Measurements from ENCODE around the gene LRRC4C.

The LRRC4C gene

DNA sequence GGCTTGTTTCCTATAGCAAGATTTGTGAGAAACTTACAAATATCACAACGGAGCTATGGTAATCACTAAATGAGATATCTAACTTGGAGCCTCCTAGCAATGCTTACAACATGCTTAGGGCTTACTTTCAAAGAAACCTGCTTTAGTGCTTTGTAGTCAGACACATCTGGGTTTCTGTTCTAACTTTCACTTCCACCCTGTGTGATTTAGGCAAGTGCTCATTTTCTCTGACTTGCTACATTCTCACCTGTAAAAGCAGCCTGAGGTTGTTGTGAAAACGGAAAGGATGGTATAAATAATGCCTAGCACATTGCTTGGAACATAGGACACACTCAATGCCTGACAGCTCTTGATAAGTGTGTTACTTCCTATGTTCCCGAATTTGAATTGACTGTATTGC lies 45.6 kb downstream of the LRRC4C start:
- no peak for DNase-seq

GRCh38 chr11:41405812-41406211 lies 53.6 kb downstream of the LRRC4C start:
- DNase-seq, result no peak

DNA sequence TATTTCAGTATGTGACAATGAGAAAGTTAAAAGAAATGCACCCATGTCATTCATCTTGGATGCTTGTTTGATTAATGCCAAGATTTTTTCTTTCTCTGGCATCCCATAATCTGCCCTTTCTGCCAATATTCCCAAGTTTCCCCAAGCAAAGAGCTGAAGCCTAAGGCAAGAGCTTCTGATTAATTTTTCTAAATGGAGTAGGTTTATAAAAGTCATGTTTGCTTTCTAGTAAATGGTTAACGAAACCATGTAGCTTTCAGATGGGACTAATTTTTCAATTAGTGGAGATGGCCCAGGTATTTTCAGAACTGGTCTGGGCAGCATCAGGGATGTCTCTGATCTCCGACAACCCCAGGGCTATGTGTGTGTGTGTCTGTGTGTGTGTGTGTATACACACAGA lies 55.3 kb downstream of the LRRC4C start:
- no peak for DNase-seq

DNA sequence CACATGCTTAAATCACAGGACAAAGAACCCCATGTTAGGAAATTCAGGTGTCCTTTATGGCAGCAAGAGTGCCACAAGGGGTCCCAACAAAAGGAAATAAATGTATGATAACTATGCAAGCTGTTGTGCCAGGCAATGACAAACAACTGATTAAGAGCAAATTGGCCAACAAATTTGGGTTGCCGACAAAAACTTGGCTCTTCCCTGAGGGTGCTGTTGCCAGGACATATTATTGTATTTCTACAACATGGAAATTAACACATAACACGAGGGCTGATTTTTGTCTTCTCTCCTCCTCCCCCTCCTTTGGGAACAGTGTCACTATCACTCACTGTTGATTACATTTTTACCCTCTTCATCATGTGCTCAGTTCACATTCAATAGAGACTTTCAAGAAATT lies 56.0 kb downstream of the LRRC4C start:
- DNase-seq, result no peak

DNA sequence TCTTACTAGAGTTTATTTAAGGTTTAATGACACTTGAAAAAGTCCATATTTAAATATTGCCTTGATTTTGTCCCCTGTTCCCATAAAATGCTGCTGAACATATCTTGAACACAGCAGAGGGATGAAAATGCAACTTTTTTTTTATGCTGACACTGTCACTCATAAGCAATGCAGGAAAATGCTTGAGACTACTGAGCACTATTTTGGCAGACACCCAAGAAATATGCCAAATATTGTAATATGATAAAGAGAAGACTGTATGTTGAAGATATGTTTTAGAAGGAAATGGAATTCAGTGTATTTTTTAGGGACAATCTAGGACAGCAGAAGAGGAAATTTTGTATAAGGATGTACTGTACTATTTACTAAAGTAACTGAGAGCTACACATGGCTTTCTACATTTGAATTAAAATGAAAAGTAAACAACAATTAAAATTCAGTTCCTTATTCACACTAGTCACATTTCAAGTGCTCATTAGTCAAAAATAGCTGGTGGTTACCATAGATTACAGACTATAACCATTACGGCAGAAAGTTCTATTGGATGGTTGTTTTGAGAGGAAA lies 58.6 kb downstream of the LRRC4C start:
- DNase-seq, result no peak

DNA sequence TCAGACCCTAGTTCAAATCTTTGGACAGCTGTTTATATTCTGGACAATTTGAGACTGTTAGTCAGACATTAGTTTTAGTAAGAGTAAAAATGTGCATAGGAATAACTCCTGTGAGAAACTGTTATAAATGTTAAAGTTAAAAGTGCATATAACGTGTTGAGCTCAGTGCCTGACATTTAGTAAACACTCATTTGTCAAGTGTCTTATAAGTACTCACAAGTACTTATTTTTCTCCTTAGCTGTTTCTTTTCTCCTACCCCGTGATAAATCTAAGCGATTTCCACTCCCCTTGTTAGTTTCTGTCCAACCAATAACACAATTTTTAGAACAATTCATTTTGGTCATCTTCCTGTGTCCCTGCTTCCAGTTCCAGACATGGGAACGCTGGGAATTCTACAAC lies 59.3 kb downstream of the LRRC4C start:
- no peak for DNase-seq

DNA sequence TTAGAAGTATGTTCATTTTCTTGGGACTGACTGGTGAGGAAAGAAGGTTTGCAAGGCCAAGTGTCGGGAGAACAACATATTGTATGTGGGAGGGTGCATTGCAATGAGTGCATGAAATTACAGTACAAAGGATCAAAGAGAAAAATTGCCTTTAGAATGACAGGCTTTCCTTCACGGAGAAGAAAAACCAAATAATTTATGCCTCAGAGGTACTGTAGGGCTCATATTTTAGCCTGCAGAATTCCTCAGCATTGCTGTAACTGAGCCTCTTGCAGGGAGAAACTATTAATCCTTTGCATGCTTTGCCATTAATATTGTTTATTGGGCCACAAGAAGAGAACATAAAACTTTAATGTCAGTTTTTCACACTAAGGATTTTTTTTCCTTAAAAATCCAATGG lies 60.1 kb downstream of the LRRC4C start:
- DNase-seq, result no peak

- DNase-seq, result no peak
Observed at GRCh38 chr11:41398175-41398574, 61.3 kb downstream of the LRRC4C start.

DNA sequence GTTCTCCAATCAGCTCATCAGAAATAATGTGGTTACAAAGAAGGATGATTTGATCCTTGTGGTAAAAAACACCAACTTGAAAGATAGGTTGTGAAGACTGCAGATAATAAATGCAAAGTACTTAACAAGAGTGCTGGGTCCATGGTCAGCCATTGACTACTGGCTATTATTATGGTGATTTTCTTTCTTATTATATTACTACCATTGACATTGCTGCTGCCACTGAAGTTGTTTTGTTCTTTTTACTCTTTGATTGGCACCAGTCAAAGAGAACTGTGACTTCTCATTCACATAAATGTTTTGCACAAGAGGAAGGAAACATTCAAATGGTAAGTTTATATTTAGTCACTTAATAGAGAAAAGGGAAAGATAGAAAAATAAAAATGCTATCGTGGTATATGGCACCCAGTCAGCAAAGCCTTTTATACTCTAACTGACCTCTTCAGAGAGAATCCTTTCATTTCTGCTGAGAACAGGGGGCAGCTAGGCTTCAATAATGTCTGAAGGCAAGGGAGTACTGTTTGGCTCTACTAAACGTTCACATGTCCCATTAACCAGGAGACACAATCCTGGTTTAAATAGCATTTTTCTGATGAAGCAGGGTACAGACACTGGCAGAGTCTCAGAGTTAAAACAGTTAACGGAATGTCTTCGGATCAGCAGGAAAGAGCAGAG lies 64.8 kb downstream of the LRRC4C start:
- no peak for DNase-seq

DNA sequence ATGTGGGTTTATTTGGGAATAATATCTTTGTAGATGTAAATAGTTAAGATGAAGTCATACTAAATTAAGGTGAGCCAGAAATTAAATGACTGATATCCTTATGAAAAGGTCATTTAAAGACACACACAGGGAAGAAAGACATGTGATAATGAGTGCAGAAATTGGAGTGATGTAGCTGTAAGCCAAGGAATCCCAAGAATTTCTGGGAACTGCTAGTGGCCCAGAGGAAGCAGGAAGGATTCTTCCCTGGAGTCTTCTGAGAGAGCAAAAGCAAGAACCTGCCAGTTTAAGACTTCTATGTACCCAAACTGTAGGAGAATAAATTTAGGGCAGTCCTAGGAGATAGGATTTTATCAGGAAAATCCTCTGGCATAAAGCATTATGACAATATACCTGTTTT lies 66.9 kb downstream of the LRRC4C start:
- no peak for DNase-seq

DNA sequence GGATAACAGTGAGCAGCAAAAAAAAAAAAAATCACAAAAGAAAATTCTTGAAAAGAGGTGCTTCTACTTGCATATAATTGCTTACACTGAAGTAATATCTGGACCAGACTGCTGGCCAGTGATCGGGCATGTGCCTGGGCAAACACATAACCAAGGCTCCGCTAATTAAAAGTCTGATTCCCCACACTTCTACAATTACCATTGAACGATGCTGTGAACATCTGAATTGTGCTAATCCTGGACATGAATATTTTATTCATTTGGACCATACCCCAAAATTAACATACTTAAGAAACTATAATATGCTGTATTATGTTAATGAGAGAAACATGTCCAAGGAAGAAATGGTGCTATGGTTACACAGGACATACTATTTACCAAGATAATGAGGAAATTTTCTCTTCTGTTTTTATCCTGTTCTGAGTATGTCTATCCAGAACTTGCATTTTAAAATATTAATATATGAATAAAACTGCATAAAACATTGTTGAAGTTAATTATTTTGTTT lies 69.8 kb downstream of the LRRC4C start:
- DNase-seq, result no peak

GRCh38 chr11:41384329-41384728 lies 75.1 kb downstream of the LRRC4C start:
- no peak for DNase-seq

- no peak for DNase-seq
Observed at GRCh38 chr11:41383768-41384167, 75.7 kb downstream of the LRRC4C start.

GRCh38 chr11:41382927-41383326 lies 76.5 kb downstream of the LRRC4C start:
- DNase-seq, result no peak

GRCh38 chr11:41379084-41379483 lies 80.4 kb downstream of the LRRC4C start:
- DNase-seq, result no peak

GRCh38 chr11:41377709-41378394 lies 81.6 kb downstream of the LRRC4C start:
- DNase-seq, result no peak

DNA sequence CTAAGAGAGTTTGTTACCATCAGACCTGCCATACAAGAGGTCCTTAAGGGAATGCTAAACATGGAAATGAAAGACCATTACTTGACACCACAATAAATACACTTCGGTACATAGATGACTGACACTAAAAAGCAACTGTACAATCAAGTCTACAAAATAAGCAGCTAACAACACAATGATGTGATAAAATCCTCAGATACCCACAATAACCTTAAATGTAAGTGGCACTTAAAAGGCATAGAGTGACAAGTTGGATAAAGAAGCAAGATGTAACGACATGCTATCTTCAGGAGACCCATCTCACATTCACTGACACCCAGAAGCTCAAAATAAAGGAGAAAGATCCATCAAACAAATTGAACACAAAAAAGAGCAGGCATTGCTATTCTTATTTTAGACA lies 107.6 kb downstream of the LRRC4C start:
- no peak for DNase-seq

- DNase-seq, result no peak
Observed at GRCh38 chr11:41346042-41346441, 113.4 kb downstream of the LRRC4C start.

DNA sequence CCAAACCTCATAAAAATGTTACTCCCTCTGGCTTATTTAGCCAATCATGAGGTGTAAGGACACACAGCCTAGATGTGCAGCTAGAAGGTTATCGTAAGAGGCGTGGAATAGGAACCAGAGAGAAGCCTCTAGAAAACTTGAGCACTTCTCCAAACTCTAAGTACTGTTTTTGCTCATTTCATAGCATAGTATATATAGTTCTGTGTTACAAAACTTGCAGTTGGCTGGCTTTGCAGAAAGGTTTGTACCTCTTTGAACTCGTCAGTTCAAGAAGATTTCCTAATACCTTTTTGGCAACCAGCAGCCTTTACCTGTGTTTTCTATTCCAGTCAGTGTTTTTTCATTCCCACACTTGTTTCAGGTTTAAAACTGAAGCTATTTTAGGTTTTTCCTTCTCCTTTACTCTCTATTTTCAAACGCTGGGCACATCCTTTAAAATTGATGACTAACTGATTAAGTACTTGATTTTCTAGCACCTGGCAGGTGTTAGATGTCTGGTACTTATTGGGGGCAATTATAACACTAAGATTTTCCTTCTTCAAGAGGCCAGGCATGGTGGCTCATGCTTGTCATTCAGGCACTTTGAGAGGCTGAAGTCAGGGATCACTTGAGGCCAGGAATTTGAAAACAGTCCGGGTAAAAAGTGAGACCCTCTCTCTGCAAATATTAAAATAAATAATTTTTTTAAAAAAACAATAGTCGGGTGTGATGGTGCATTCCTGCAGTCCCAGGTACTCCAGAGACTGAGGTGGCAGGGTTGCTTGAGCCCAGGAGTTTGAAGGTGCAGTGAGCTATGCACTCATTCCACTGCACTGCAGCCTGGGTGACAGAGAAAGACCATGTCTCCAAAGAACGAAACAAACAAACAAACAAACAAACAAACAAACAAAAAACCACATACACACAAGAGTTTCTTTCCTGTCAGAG lies 125.2 kb downstream of the LRRC4C start:
- no peak for DNase-seq

- DNase-seq, result no peak
Observed at GRCh38 chr11:41333357-41333756, 126.1 kb downstream of the LRRC4C start.

DNA sequence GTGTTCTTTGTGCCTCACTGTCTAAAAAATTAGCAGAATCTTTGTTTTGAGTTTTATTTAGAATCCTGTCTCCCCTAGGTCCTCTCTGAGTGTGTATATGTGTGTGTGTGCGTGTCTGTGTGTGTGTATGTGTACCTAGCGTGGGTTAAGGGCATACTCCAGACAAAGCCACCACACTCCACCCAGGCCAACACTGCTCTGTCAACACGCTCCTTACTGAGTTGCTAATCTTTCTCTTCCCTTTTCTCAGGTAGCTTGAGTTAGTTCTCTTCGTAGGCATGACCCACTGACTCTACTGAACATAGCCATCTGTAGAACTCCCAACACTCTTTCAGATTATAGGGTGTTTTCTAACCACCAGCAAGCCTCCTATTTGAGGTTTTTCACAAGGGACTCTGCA lies 131.1 kb downstream of the LRRC4C start:
- DNase-seq, result no peak

GRCh38 chr11:41323446-41323845 lies 136.0 kb downstream of the LRRC4C start:
- no peak for DNase-seq

GRCh38 chr11:41320653-41321052 lies 138.8 kb downstream of the LRRC4C start:
- DNase-seq, result no peak

All from NCI-H510A treated with DMSO at 0.1 percent for 48 hours (cell line).